ENCODE measurements around the gene BBS9. TPM values are rescaled to one million over a fixed set of nuclear protein-coding genes. Genes with fewer than 3 reads are reported as not detected.

BBS9 gene
- total RNA-seq, 1 experiment from 2014 or later, result 26.4 TPM

DNA sequence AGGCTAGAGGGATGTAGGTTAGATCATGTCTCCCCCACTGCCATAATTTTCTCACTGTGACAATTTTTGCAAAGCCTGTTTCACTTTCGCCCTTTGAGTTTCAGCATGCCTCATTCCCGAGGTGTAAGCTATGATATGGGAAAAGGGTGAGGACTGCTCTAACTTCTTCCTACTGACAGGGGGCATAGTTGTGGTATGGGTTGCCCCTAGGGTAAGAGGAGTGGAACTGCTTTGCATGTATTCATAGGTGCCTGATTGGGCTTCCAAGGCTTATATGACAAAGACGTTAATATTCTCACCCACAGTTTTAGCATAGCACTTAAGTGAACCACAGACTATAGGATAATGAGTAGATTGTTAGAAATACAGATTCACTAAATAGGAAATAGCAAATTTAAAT, 148.7 kb downstream of the BBS9 start:
- no peak overlapping the region for H3K27ac Mint-ChIP-seq
- no peaks in the 10 kb centered on the region for H4K20me1 ChIP-seq (ENCODE audit: control insufficient read depth, insufficient read depth, insufficient read length)

More for the DNA sequence above, 148.7 kb downstream of the BBS9 start:
- no peak overlapping the region for H2AK5ac ChIP-seq (ENCODE audit: insufficient read length, low read length)
- H3K27me3 Mint-ChIP-seq (ENCODE audit: low read depth), result no peaks in the 10 kb centered on the region
- H3K56ac ChIP-seq (ENCODE audit: insufficient read length, low read depth, low read length), result no peak overlapping the region
- H4K5ac ChIP-seq (ENCODE audit: insufficient read length, low read depth, low read length), result no peak overlapping the region
- no peak overlapping the region for H4K8ac ChIP-seq (replicated peaks; ENCODE audit: insufficient read length, low read depth, low read length)
- H3K4me2 ChIP-seq (ENCODE audit: insufficient read depth, insufficient read length, low read length), result no peak overlapping the region
- peaks cover 9 to 22% of the 10 kb centered on the region in 2 experiments for H3K9me3 Mint-ChIP-seq
- H3K9ac ChIP-seq (ENCODE audit: extremely low read depth, insufficient read length, low read length), result no peak overlapping the region
- peaks cover 16% of the 10 kb centered on the region for H3K9me3 ChIP-seq (ENCODE audit: control insufficient read depth, low read depth, low read length)
- TF ChIP-seq, protein P1, sequence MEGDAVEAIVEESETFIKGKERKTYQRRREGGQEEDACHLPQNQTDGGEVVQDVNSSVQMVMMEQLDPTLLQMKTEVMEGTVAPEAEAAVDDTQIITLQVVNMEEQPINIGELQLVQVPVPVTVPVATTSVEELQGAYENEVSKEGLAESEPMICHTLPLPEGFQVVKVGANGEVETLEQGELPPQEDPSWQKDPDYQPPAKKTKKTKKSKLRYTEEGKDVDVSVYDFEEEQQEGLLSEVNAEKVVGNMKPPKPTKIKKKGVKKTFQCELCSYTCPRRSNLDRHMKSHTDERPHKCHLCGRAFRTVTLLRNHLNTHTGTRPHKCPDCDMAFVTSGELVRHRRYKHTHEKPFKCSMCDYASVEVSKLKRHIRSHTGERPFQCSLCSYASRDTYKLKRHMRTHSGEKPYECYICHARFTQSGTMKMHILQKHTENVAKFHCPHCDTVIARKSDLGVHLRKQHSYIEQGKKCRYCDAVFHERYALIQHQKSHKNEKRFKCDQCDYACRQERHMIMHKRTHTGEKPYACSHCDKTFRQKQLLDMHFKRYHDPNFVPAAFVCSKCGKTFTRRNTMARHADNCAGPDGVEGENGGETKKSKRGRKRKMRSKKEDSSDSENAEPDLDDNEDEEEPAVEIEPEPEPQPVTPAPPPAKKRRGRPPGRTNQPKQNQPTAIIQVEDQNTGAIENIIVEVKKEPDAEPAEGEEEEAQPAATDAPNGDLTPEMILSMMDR (conservative IDR thresholded peaks at IDR 0.05), result peak; percentile 28; the same call in 2 of the 3 replicates
- no peak overlapping the region for H3K27ac ChIP-seq (ENCODE audit: insufficient read length, low read depth, low read length)
- H3K4ac ChIP-seq (ENCODE audit: low read depth, low read length), result no peak overlapping the region
- H3K4me1 ChIP-seq (ENCODE audit: insufficient read depth, low read length), result no peaks in the 10 kb centered on the region
- H3K23me2 ChIP-seq (ENCODE audit: insufficient read length, low read depth, low read length, poor library complexity, severe bottlenecking), result no peaks in the 10 kb centered on the region
- H3K36me3 Mint-ChIP-seq (ENCODE audit: insufficient read depth in 1 of 3, low read depth in 3 of 3), result peaks cover 1 to 10% (median 7%) of the 10 kb centered on the region in 3 experiments; a peak in 4 of 7 replicates
- H3K14ac ChIP-seq (ENCODE audit: insufficient read depth, low read length), result no peak overlapping the region
- no peak overlapping the region for H3K23ac ChIP-seq (ENCODE audit: insufficient read length, low read depth, low read length)
- no peak overlapping the region for H2BK15ac ChIP-seq (ENCODE audit: low read depth, low read length)
- H3T11ph ChIP-seq (ENCODE audit: low read length), result no peak overlapping the region
- no peaks in the 10 kb centered on the region for H3K79me1 ChIP-seq (ENCODE audit: insufficient read depth, low read depth, low read length, poor library complexity, severe bottlenecking)
- H3K79me2 ChIP-seq (ENCODE audit: insufficient read depth, low read length), result no peaks in the 10 kb centered on the region
- H3K27me3 ChIP-seq (ENCODE audit: insufficient read depth, low read length), result no peaks in the 10 kb centered on the region
- no peak overlapping the region for H2BK20ac ChIP-seq (ENCODE audit: low read depth, low read length, poor library complexity, severe bottlenecking)
- no peak overlapping the region for H3K4me3 Mint-ChIP-seq
- DNase-seq, result no peak
- no peaks in the 10 kb centered on the region for H3K4me1 Mint-ChIP-seq
- H2BK5ac ChIP-seq (ENCODE audit: insufficient read length, low read length), result no peak overlapping the region
- no peak overlapping the region for H2BK12ac ChIP-seq (ENCODE audit: insufficient read length, low read depth, low read length)
- H4K91ac ChIP-seq (ENCODE audit: insufficient read length, low read depth, low read length), result no peak overlapping the region
- H2BK120ac ChIP-seq (ENCODE audit: low read depth, low read length, poor library complexity, severe bottlenecking), result no peak overlapping the region
- no CpG with 5 or more reads among the region's 3 CpGs for WGBS (ENCODE audit: extremely low coverage, insufficient read length, low lambda C conversion rate)
- no peak overlapping the region for H3K18ac ChIP-seq (ENCODE audit: insufficient read length, low read depth, low read length)
- H2AFZ ChIP-seq (ENCODE audit: low read length), result no peak overlapping the region
